Left lung (tissue), 10 donors: Measurements from ENCODE around the gene CARS2. TPM values are rescaled to one million over a fixed set of nuclear protein-coding genes. Genes with fewer than 3 reads are reported as not detected.
A peak's percentile ranks its signal among the peaks of the same experiment; 100 is the strongest.

ENCODE experiments used
- ATAC-seq: fragments of 200-7000 bp; cut with Tn5 transposase; one replicate; pipeline ENCODE4 v1.9.1; 2020; ENCODE audit warnings: moderate library complexity
- DNase-seq, 4 donors: peaks; one replicate each; pipeline ENCODE4 v3.0.0-alpha.2; 2013 to 2020
- H3K27ac ChIP-seq, 2 donors: fragments of 200-600 bp; sonication (generic) in 1 of 2; one replicate each; pipeline versions ENCODE4 v1.5.0 to v1.8.0; 2020 to 2021
- H3K27me3 ChIP-seq, 2 donors: fragments of 200-600 bp; sonication (generic) in 1 of 2; one replicate each; pipeline versions ENCODE4 v1.5.0 to v1.8.0; 2020 to 2021
- H3K36me3 ChIP-seq, 2 donors: fragments of 200-600 bp; sonication (generic) in 1 of 2; one replicate each; pipeline versions ENCODE4 v1.5.0 to v1.8.0; 2020 to 2021
- H3K4me1 ChIP-seq, 2 donors: fragments of 200-600 bp; one replicate each; pipeline ENCODE4 v1.8.0; 2021
- H3K4me3 ChIP-seq, 2 donors: fragments of 200-600 bp; sonication (generic) in 1 of 2; one replicate each; pipeline versions ENCODE4 v1.5.0 to v1.8.0; 2020 to 2021; ENCODE audit warnings: mild to moderate bottlenecking in 1 of 2
- H3K9me3 ChIP-seq, 2 donors: fragments of 200-600 bp; sonication (generic) in 1 of 2; one replicate each; pipeline versions ENCODE4 v1.5.0 to v1.8.0; 2020 to 2021
- CTCF ChIP-seq, 2 donors: fragments of 200-600 bp; sonication (generic) in 1 of 2; IDR thresholded peaks; one replicate each; pipeline versions ENCODE4 v1.5.0 to v1.8.0; 2021; ENCODE audit warnings: antibody characterized with exemption in 2 of 2
- intact Hi-C, 2 donors: fragments of 100-400 bp; cut with DNase I; formaldehyde crosslinking; loops; one replicate each; pipeline versions ENCODE4 v1.11.2 to v1.14.2; 2022
- polyA plus RNA-seq, 6 donors: library from polyadenylated mRNA; unstranded; fragments of 120-200 nt; gene quantifications; one replicate each; pipeline ENCODE4 v1.2.1, GENCODE V29; 2013; ENCODE audit not compliant: insufficient read length in 6 of 6
- total RNA-seq, 2 donors: library from RNA; stranded (reverse); fragmentation: NEBNext Ultra II Directional; extraction: Animal tissue kit (Norgen Biotek cat#: 25700); gene quantifications; one replicate each; pipeline ENCODE4 v1.2.1, GENCODE V29; 2021
- donor health status: DM: no; HTN: yes; CAD: no.
- donor health status: DM: no; HTN: no; CAD: no.

The CARS2 gene
- total and polyA plus RNA-seq, 8 donors: 61.9 to 79.8 (median 71.3) TPM

GRCh38 chr13:110712081-110712848, 6.3 kb upstream of the CARS2 start:
- Histone ChIP-seq H3K9me3 (no peaks in the 10 kb centered on the region), H3K4me1 (peaks cover 16 to 18% of the 10 kb centered on the region in 2 donors), H3K4me3 (peak overlapping the region; percentile 88 to 92), H3K27me3 (no peaks in the 10 kb centered on the region), H3K36me3 (no peaks in the 10 kb centered on the region), H3K27ac (peak overlapping the region; percentile 98 to 100)
- no peak for TF ChIP-seq CTCF (IDR thresholded peaks at IDR 0.05)
- intact Hi-C loops: no loop called here
- DNase-seq: peak; percentile 85 to 96 (median 92)
- ATAC-seq: peak; percentile 64

GRCh38 chr13:110706570-110707372, 855 bp upstream of the CARS2 start:
- Histone ChIP-seq H3K27me3 (no peaks in the 10 kb centered on the region), H3K4me1 (peaks cover 21 to 53% of the 10 kb centered on the region in 2 donors), H3K36me3 (no peaks in the 10 kb centered on the region), H3K4me3 (peak overlapping the region; percentile 57 to 62), H3K27ac (peak overlapping the region; percentile 65 to 78), H3K9me3 (no peaks in the 10 kb centered on the region)
- ATAC-seq (no peak), DNase-seq (no peak)
- intact Hi-C loops: no loop called here
- no peak for TF ChIP-seq CTCF (IDR thresholded peaks at IDR 0.05)

- no peak for DNase-seq
- TF ChIP-seq CTCF (IDR thresholded peaks at IDR 0.05): no peak
- H3K27ac ChIP-seq: peak overlapping the region; percentile 65 to 78
These were observed 525 bp downstream of the CARS2 start for GRCh38 chr13:110705356-110705825.

GRCh38 chr13:110702591-110703526, 3.1 kb downstream of the CARS2 start:
- H3K36me3 ChIP-seq: peaks cover 0 to 37% of the 10 kb centered on the region in 2 donors
- no peak overlapping the region for H3K27ac ChIP-seq
- no peak overlapping the region for H3K4me3 ChIP-seq
- no peak for DNase-seq
- no peak for TF ChIP-seq CTCF (IDR thresholded peaks at IDR 0.05)
- no peaks in the 10 kb centered on the region for H3K27me3 ChIP-seq
- peaks cover 14 to 69% of the 10 kb centered on the region in 2 donors for H3K4me1 ChIP-seq
- H3K9me3 ChIP-seq: no peaks in the 10 kb centered on the region
- no peak for ATAC-seq
- intact Hi-C loops: no loop called here

More at GRCh38 chr13:110705356-110705825, 525 bp downstream of the CARS2 start:
- H3K4me3 ChIP-seq: peak overlapping the region; percentile 57 to 62
- intact Hi-C loops: no loop called here
- ATAC-seq: no peak
- peaks cover 0 to 13% of the 10 kb centered on the region in 2 donors for H3K36me3 ChIP-seq
- H3K9me3 ChIP-seq: no peaks in the 10 kb centered on the region
- H3K4me1 ChIP-seq: peaks cover 14 to 44% of the 10 kb centered on the region in 2 donors
- H3K27me3 ChIP-seq: no peaks in the 10 kb centered on the region
